Measurements from ENCODE around the gene NR5A1. TPM values are rescaled to one million over a fixed set of nuclear protein-coding genes. Genes with fewer than 3 reads are reported as not detected.

NR5A1 gene
- polyA plus RNA-seq, 4 donors, result 0.01 to 0.27 (median 0.16) TPM

- WGBS, 3 donors, result 84 to 90% (median 84%) methylated on average over 35 to 40 of the region's 40 CpGs
- Histone ChIP-seq H3K9me3 (ENCODE audit: control insufficient read depth in 2 of 2, insufficient read depth in 1 of 2, low read depth in 1 of 2, low read length in 1 of 2) (no peaks in the 10 kb centered on the region), H3K4me3 (ENCODE audit: low read depth in 1 of 3, low read length in 3 of 3) (no peak overlapping the region), H3K27me3 (ENCODE audit: control insufficient read depth in 3 of 3, insufficient read depth in 3 of 3, low read length in 3 of 3) (peaks cover 10 to 73% (median 27%) of the 10 kb centered on the region in 3 donors), H3K36me3 (ENCODE audit: control insufficient read depth in 3 of 3, insufficient read depth in 2 of 3, low read depth in 1 of 3, low read length in 3 of 3) (no peaks in the 10 kb centered on the region), H3K27ac (ENCODE audit: low read depth in 1 of 3, low read length in 2 of 3) (no peak overlapping the region), H3K4me1 (ENCODE audit: control insufficient read depth in 3 of 3, insufficient read depth in 2 of 3, low read depth in 1 of 3, low read length in 2 of 3) (peaks cover 0 to 5% (median 0%) of the 10 kb centered on the region in 3 donors)
- no peak for FAIRE-seq
- DNase-seq, result no peak
Observed at GRCh38 chr9:124500028-124500795, 7.0 kb downstream of the NR5A1 start.

- FAIRE-seq (no peak), DNase-seq (no peak)
- H3K9me3 ChIP-seq (ENCODE audit: control insufficient read depth in 2 of 2, insufficient read depth in 1 of 2, low read depth in 1 of 2, low read length in 1 of 2), result no peaks in the 10 kb centered on the region
- no peak overlapping the region for H3K27ac ChIP-seq (ENCODE audit: low read depth in 1 of 3, low read length in 2 of 3)
- H3K27me3 ChIP-seq (ENCODE audit: control insufficient read depth in 3 of 3, insufficient read depth in 3 of 3, low read length in 3 of 3), result peaks cover 7 to 76% (median 23%) of the 10 kb centered on the region in 3 donors
- H3K4me3 ChIP-seq (ENCODE audit: low read depth in 1 of 3, low read length in 3 of 3), result no peak overlapping the region
- H3K36me3 ChIP-seq (ENCODE audit: control insufficient read depth in 3 of 3, insufficient read depth in 2 of 3, low read depth in 1 of 3, low read length in 3 of 3), result no peaks in the 10 kb centered on the region
- 54 to 74% (median 67%) methylated on average over 3 of the region's 3 CpGs for WGBS, 3 donors
- peaks cover 0 to 5% (median 0%) of the 10 kb centered on the region in 3 donors for H3K4me1 ChIP-seq (ENCODE audit: control insufficient read depth in 3 of 3, insufficient read depth in 2 of 3, low read depth in 1 of 3, low read length in 2 of 3)
Observed at GRCh38 chr9:124499216-124499615, 8.0 kb downstream of the NR5A1 start.

GRCh38 chr9:124498499-124499146, 8.6 kb downstream of the NR5A1 start:
- no peak for DNase-seq
- no peak for FAIRE-seq
- Histone ChIP-seq H3K36me3 (ENCODE audit: control insufficient read depth in 3 of 3, insufficient read depth in 2 of 3, low read depth in 1 of 3, low read length in 3 of 3) (no peaks in the 10 kb centered on the region), H3K9me3 (ENCODE audit: control insufficient read depth in 2 of 2, insufficient read depth in 1 of 2, low read depth in 1 of 2, low read length in 1 of 2) (no peaks in the 10 kb centered on the region), H3K27me3 (ENCODE audit: control insufficient read depth in 3 of 3, insufficient read depth in 3 of 3, low read length in 3 of 3) (peaks cover 7 to 71% (median 17%) of the 10 kb centered on the region in 3 donors), H3K4me1 (ENCODE audit: control insufficient read depth in 3 of 3, insufficient read depth in 2 of 3, low read depth in 1 of 3, low read length in 2 of 3) (no peaks in the 10 kb centered on the region), H3K4me3 (ENCODE audit: low read depth in 1 of 3, low read length in 3 of 3) (no peak overlapping the region), H3K27ac (ENCODE audit: low read depth in 1 of 3, low read length in 2 of 3) (no peak overlapping the region)
- WGBS, 3 donors, result 73 to 74% (median 74%) methylated on average over 15 of the region's 15 CpGs

GRCh38 chr9:124498040-124498439, 9.2 kb downstream of the NR5A1 start:
- DNase-seq (no peak), FAIRE-seq (no peak)
- Histone ChIP-seq H3K9me3 (ENCODE audit: control insufficient read depth in 2 of 2, insufficient read depth in 1 of 2, low read depth in 1 of 2, low read length in 1 of 2) (no peaks in the 10 kb centered on the region), H3K27me3 (ENCODE audit: control insufficient read depth in 3 of 3, insufficient read depth in 3 of 3, low read length in 3 of 3) (peaks cover 7 to 66% (median 12%) of the 10 kb centered on the region in 3 donors), H3K4me1 (ENCODE audit: control insufficient read depth in 3 of 3, insufficient read depth in 2 of 3, low read depth in 1 of 3, low read length in 2 of 3) (no peaks in the 10 kb centered on the region), H3K4me3 (ENCODE audit: low read depth in 1 of 3, low read length in 3 of 3) (no peak overlapping the region), H3K36me3 (ENCODE audit: control insufficient read depth in 3 of 3, insufficient read depth in 2 of 3, low read depth in 1 of 3, low read length in 3 of 3) (no peaks in the 10 kb centered on the region), H3K27ac (ENCODE audit: low read depth in 1 of 3, low read length in 2 of 3) (no peak overlapping the region)
- WGBS, 3 donors, result 48 to 71% (median 53%) methylated on average over 6 of the region's 6 CpGs

- FAIRE-seq, result no peak
Observed at GRCh38 chr9:124497441-124497840, 9.8 kb downstream of the NR5A1 start.

GRCh38 chr9:124496463-124496862, 10.7 kb downstream of the NR5A1 start:
- H3K27me3 ChIP-seq (ENCODE audit: control insufficient read depth in 3 of 3, insufficient read depth in 3 of 3, low read length in 3 of 3), result peaks cover 2 to 51% (median 3%) of the 10 kb centered on the region in 3 donors
- no peak overlapping the region for H3K4me3 ChIP-seq (ENCODE audit: low read depth in 1 of 3, low read length in 3 of 3)
- no peak for DNase-seq
- no peaks in the 10 kb centered on the region for H3K9me3 ChIP-seq (ENCODE audit: control insufficient read depth in 2 of 2, insufficient read depth in 1 of 2, low read depth in 1 of 2, low read length in 1 of 2)
- no peak for FAIRE-seq
- WGBS, 3 donors, result 70 to 73% (median 71%) methylated on average over 15 of the region's 15 CpGs
- H3K27ac ChIP-seq (ENCODE audit: low read depth in 1 of 3, low read length in 2 of 3), result no peak overlapping the region
- no peaks in the 10 kb centered on the region for H3K4me1 ChIP-seq (ENCODE audit: control insufficient read depth in 3 of 3, insufficient read depth in 2 of 3, low read depth in 1 of 3, low read length in 2 of 3)
- no peaks in the 10 kb centered on the region for H3K36me3 ChIP-seq (ENCODE audit: control insufficient read depth in 3 of 3, insufficient read depth in 2 of 3, low read depth in 1 of 3, low read length in 3 of 3)

More at GRCh38 chr9:124497441-124497840, 9.8 kb downstream of the NR5A1 start:
- Histone ChIP-seq H3K27ac (ENCODE audit: low read depth in 1 of 3, low read length in 2 of 3) (no peak overlapping the region), H3K9me3 (ENCODE audit: control insufficient read depth in 2 of 2, insufficient read depth in 1 of 2, low read depth in 1 of 2, low read length in 1 of 2) (no peaks in the 10 kb centered on the region), H3K36me3 (ENCODE audit: control insufficient read depth in 3 of 3, insufficient read depth in 2 of 3, low read depth in 1 of 3, low read length in 3 of 3) (no peaks in the 10 kb centered on the region), H3K27me3 (ENCODE audit: control insufficient read depth in 3 of 3, insufficient read depth in 3 of 3, low read length in 3 of 3) (peaks cover 7 to 60% (median 8%) of the 10 kb centered on the region in 3 donors), H3K4me3 (ENCODE audit: low read depth in 1 of 3, low read length in 3 of 3) (no peak overlapping the region), H3K4me1 (ENCODE audit: control insufficient read depth in 3 of 3, insufficient read depth in 2 of 3, low read depth in 1 of 3, low read length in 2 of 3) (no peaks in the 10 kb centered on the region)
- 84 to 89% (median 88%) methylated on average over 8 of the region's 8 CpGs for WGBS, 3 donors
- DNase-seq, result no peak

GRCh38 chr9:124496075-124496449, 11.1 kb downstream of the NR5A1 start:
- DNase-seq, result no peak
- H3K27ac ChIP-seq (ENCODE audit: low read depth in 1 of 3, low read length in 2 of 3), result no peak overlapping the region
- no peak overlapping the region for H3K4me3 ChIP-seq (ENCODE audit: low read depth in 1 of 3, low read length in 3 of 3)
- H3K36me3 ChIP-seq (ENCODE audit: control insufficient read depth in 3 of 3, insufficient read depth in 2 of 3, low read depth in 1 of 3, low read length in 3 of 3), result no peaks in the 10 kb centered on the region
- peaks cover 0 to 47% (median 0%) of the 10 kb centered on the region in 3 donors for H3K27me3 ChIP-seq (ENCODE audit: control insufficient read depth in 3 of 3, insufficient read depth in 3 of 3, low read length in 3 of 3)
- FAIRE-seq, result no peak
- WGBS, 3 donors, result 62 to 74% (median 65%) methylated on average over 3 of the region's 3 CpGs
- H3K4me1 ChIP-seq (ENCODE audit: control insufficient read depth in 3 of 3, insufficient read depth in 2 of 3, low read depth in 1 of 3, low read length in 2 of 3), result no peaks in the 10 kb centered on the region
- H3K9me3 ChIP-seq (ENCODE audit: control insufficient read depth in 2 of 2, insufficient read depth in 1 of 2, low read depth in 1 of 2, low read length in 1 of 2), result no peaks in the 10 kb centered on the region

- H3K27me3 ChIP-seq (ENCODE audit: control insufficient read depth in 3 of 3, insufficient read depth in 3 of 3, low read length in 3 of 3), result peaks cover 0 to 40% (median 0%) of the 10 kb centered on the region in 3 donors
- FAIRE-seq, result no peak
- no peaks in the 10 kb centered on the region for H3K36me3 ChIP-seq (ENCODE audit: control insufficient read depth in 3 of 3, insufficient read depth in 2 of 3, low read depth in 1 of 3, low read length in 3 of 3)
- H3K4me3 ChIP-seq (ENCODE audit: low read depth in 1 of 3, low read length in 3 of 3), result no peak overlapping the region
- no peak for DNase-seq
- no peaks in the 10 kb centered on the region for H3K9me3 ChIP-seq (ENCODE audit: control insufficient read depth in 2 of 2, insufficient read depth in 1 of 2, low read depth in 1 of 2, low read length in 1 of 2)
- no peaks in the 10 kb centered on the region for H3K4me1 ChIP-seq (ENCODE audit: control insufficient read depth in 3 of 3, insufficient read depth in 2 of 3, low read depth in 1 of 3, low read length in 2 of 3)
- WGBS, 3 donors, result 60 to 74% (median 62%) methylated on average over 31 of the region's 31 CpGs
- no peak overlapping the region for H3K27ac ChIP-seq (ENCODE audit: low read depth in 1 of 3, low read length in 2 of 3)
Observed at GRCh38 chr9:124495126-124496074, 11.8 kb downstream of the NR5A1 start.

Data from small intestine (tissue), 7 donors.